22Rv1 (cell line): Measurements from ENCODE around the gene CD59.

Experiments used
- ZFX ChIP-seq: fragments of 450-650 bp; IDR thresholded peaks from 2 replicates; pipeline ENCODE4 v1.6.1; 2017; ENCODE audit warnings: antibody characterized with exemption, borderline replicate concordance
- TF ChIP-seq, protein P1 (sequence below): fragments of 450-650 bp; IDR thresholded peaks from 2 replicates; pipeline ENCODE4 v1.5.1; 2017; ENCODE audit warnings: mild to moderate bottlenecking

DNA sequence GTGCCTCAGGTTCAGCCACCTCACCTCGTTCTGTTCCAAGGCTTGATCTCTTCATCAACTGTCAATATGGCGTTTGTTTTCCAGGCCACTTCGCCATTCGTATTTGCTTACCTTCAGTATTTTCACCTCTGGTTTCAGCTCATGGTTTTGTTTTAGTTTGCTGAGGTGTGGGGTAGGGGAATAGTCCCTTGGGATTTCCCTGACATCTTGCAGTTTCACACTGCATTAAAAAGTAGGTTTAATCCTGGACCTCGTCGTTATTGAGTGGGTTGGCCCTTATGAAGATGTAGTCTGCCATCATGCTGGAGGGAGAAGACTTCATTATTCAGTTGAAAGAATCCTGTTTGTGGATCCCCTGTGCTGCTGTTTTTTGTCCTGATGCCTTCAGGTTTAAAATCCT, 81.6 kb downstream of the CD59 start:
- TF ChIP-seq, protein P1, sequence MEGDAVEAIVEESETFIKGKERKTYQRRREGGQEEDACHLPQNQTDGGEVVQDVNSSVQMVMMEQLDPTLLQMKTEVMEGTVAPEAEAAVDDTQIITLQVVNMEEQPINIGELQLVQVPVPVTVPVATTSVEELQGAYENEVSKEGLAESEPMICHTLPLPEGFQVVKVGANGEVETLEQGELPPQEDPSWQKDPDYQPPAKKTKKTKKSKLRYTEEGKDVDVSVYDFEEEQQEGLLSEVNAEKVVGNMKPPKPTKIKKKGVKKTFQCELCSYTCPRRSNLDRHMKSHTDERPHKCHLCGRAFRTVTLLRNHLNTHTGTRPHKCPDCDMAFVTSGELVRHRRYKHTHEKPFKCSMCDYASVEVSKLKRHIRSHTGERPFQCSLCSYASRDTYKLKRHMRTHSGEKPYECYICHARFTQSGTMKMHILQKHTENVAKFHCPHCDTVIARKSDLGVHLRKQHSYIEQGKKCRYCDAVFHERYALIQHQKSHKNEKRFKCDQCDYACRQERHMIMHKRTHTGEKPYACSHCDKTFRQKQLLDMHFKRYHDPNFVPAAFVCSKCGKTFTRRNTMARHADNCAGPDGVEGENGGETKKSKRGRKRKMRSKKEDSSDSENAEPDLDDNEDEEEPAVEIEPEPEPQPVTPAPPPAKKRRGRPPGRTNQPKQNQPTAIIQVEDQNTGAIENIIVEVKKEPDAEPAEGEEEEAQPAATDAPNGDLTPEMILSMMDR, result no peak
- no peak for TF ChIP-seq ZFX
